GM23248 (cell line): ENCODE data around the gene HNF1B. TPM values are rescaled to one million over a fixed set of nuclear protein-coding genes. Genes with fewer than 3 reads are reported as not detected.

Source experiments
- DNase-seq: peaks from one replicate; pipeline ENCODE4 v3.0.0-alpha.2; 2015
- H2AFZ ChIP-seq: fragments of 200-600 bp; sonication (generic); 2 replicates; pipeline ENCODE4 v1.6.1; 2016; ENCODE audit warnings: antibody characterized with exemption
- H3F3A ChIP-seq: fragments of 200-600 bp; sonication (generic); 2 replicates; pipeline ENCODE4 v1.6.1; 2016; ENCODE audit warnings: mild to moderate bottlenecking, antibody characterized with exemption, mixed run types; ENCODE audit not compliant: insufficient read depth
- H3K27ac ChIP-seq: fragments of 200-600 bp; sonication (generic); 2 replicates; pipeline ENCODE4 v1.5.1; 2016; ENCODE audit warnings: mild to moderate bottlenecking
- H3K27me3 ChIP-seq: fragments of 200-600 bp; sonication (generic); replicated peaks from 2 replicates; pipeline ENCODE4 v1.6.1; 2016; ENCODE audit warnings: mild to moderate bottlenecking; ENCODE audit not compliant: insufficient read depth
- H3K36me3 ChIP-seq: fragments of 200-600 bp; sonication (generic); 2 replicates; pipeline ENCODE4 v1.6.1; 2016; ENCODE audit warnings: low read depth, mild to moderate bottlenecking
- H3K4me1 ChIP-seq: fragments of 200-600 bp; sonication (generic); 2 replicates; pipeline ENCODE4 v1.6.1; 2016; ENCODE audit warnings: mild to moderate bottlenecking; ENCODE audit not compliant: insufficient read depth
- H3K4me2 ChIP-seq: fragments of 200-600 bp; sonication (generic); one replicate; pipeline ENCODE4 v1.6.1; 2016; ENCODE audit warnings: mild to moderate bottlenecking; ENCODE audit not compliant: unreplicated experiment
- H3K4me3 ChIP-seq: fragments of 200-600 bp; sonication (generic); 2 replicates; pipeline ENCODE4 v1.5.1; 2016; ENCODE audit warnings: mild to moderate bottlenecking
- H3K79me2 ChIP-seq: fragments of 200-600 bp; sonication (generic); 2 replicates; pipeline ENCODE4 v1.6.1; 2016; ENCODE audit warnings: mild to moderate bottlenecking; ENCODE audit not compliant: insufficient read depth
- H3K9ac ChIP-seq: fragments of 200-600 bp; sonication (generic); 2 replicates; pipeline ENCODE4 v1.6.1; 2016; ENCODE audit warnings: mild to moderate bottlenecking
- H3K9me2 ChIP-seq: fragments of 200-600 bp; sonication (generic); 2 replicates; pipeline ENCODE4 v1.6.1; 2016; ENCODE audit warnings: mixed run types, mild to moderate bottlenecking, moderate library complexity; ENCODE audit not compliant: insufficient read depth
- H3K9me3 ChIP-seq: fragments of 200-600 bp; sonication (generic); one replicate; pipeline ENCODE4 v1.6.1; 2017; ENCODE audit warnings: low read depth
- H4K20me1 ChIP-seq: fragments of 200-600 bp; sonication (generic); 2 replicates; pipeline ENCODE4 v1.6.0; 2016; ENCODE audit not compliant: insufficient read depth
- EZH2 ChIP-seq: fragments of 200-600 bp; sonication (generic); IDR thresholded peaks from 2 replicates; pipeline ENCODE4 v1.6.1; 2018; ENCODE audit warnings: antibody characterized with exemption, mild to moderate bottlenecking; ENCODE audit not compliant: insufficient read depth, poor library complexity, severe bottlenecking
- EZH2phosphoT487 ChIP-seq: fragments of 200-600 bp; sonication (generic); IDR thresholded peaks from 2 replicates; pipeline ENCODE4 v1.6.1; 2018; ENCODE audit warnings: antibody characterized with exemption, moderate library complexity, mild to moderate bottlenecking, low read depth; ENCODE audit not compliant: insufficient read depth
- WGBS, 2 experiments: methylation state at CpG; one replicate each; pipeline ENCODE4 v1.1.6; 2015 to 2017; ENCODE audit warnings: low lambda C conversion rate in 2 of 2, low coverage in 1 of 2; ENCODE audit errors: missing lambda C conversion rate in 2 of 2; 5-methylcytosine and 5-hydroxymethylcytosine counted together
- in situ Hi-C: fragments of 300-500 bp; cut with MboI; formaldehyde crosslinking; loops from 2 replicates; pipeline ENCODE4 v1.15.0; 2020
- polyA plus RNA-seq: library from polyadenylated mRNA; unstranded; fragments of >200 nt; fragmentation: Nextera tagmentation; extraction: Ambion mirVana; gene quantifications from 2 replicates; pipeline ENCODE4 v1.2.1, GENCODE V29; 2016
- total RNA-seq: library from RNA; depleted of rRNA; stranded (reverse); fragments of >200 nt; shearing (Covaris generic); gene quantifications from 2 replicates; pipeline ENCODE4 v1.2.3, GENCODE V29; 2014

The HNF1B gene
- total and polyA plus RNA-seq, 2 experiments from 2014 or later: not detected

DNA sequence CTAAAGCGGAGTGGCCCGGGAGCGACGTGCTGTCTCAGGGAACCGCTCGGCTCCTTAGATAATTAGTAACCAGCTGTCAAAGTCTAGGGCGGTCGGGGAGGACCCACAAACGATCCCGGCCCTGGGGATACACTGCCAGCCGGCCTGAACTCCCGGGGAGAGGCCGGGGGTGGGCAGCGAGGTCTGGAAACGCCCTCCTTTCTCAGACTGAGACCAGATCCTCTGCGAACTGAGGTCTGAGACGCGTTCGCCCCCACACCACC, 1.3 kb downstream of the HNF1B start:
- DNase-seq: no peak
- TF ChIP-seq EZH2phosphoT487 (no peak), EZH2 (peak; percentile 32)
- H3K4me1 ChIP-seq: no peaks in the 10 kb centered on the region
- H3K4me2 ChIP-seq: no peak overlapping the region
- no peak overlapping the region for H3K4me3 ChIP-seq
- H3K9ac ChIP-seq: no peak overlapping the region
- peaks cover 90% of the 10 kb centered on the region for H3K27me3 ChIP-seq
- no peaks in the 10 kb centered on the region for H3K79me2 ChIP-seq
- H3K27ac ChIP-seq: no peak overlapping the region
- H4K20me1 ChIP-seq: no peaks in the 10 kb centered on the region
- H3K9me3 ChIP-seq: no peaks in the 10 kb centered on the region
- H3F3A ChIP-seq: no peaks in the 10 kb centered on the region
- H3K9me2 ChIP-seq: no peaks in the 10 kb centered on the region
- in situ Hi-C loops: no loop called here
- 0 out of 2 replicates have a peak overlapping the region, but pooled peaks have one; percentile 5 for H2AFZ ChIP-seq
- 4 to 6% methylated on average over 17 to 18 of the region's 19 CpGs for WGBS, 2 experiments
- no peaks in the 10 kb centered on the region for H3K36me3 ChIP-seq

DNA sequence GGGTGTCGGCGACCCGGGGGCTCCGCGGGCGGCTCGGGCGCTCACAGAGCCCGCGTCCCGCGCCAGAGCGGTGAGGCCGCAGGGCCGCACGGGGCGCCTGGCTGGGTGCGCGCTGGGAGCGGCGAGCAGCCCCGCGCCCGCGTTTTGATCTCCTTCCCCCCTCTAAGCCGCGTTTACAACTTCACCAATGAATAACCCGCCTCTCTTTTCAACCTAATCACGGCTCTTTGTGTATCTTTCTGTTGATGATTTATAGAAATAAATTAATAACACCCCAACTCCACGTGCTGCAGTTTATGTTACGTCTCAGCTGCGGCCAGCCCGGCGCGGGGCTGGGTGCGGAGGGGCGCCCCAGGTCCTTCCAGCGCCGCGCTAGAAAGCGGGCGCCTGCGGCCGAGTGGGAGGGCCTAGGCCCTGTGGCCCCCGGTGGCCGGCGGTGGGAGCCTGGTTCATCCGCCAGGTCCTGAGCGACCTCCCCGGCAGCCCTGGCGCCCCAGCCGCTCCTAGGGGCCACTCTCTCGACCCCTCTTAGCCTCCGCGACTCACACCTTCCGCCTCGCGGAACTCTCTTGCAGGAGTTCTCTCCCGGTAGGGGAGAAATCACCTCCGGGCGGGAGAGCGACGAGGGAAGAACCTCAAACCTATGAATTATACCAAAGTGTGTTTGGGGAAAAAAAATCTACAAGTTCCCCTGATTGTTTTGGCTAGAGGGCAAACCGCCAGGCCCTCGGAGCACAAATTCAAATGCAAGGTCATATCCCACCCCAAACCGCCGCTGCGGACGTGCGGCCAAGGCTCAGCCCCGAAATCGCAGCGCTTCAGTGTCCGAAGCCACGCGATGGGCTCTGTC, 1.9 kb downstream of the HNF1B start:
- DNase-seq: peak; percentile 29
- Histone ChIP-seq H2AFZ (0 out of 2 replicates have a peak overlapping the region, but pooled peaks have one; percentile 5), H3K27ac (no peak overlapping the region), H3F3A (no peaks in the 10 kb centered on the region), H3K4me3 (no peak overlapping the region), H3K27me3 (peaks cover 94% of the 10 kb centered on the region), H3K4me1 (no peaks in the 10 kb centered on the region), H3K9ac (no peak overlapping the region), H4K20me1 (no peaks in the 10 kb centered on the region), H3K36me3 (no peaks in the 10 kb centered on the region), H3K4me2 (no peak overlapping the region), H3K9me3 (no peaks in the 10 kb centered on the region), H3K79me2 (no peaks in the 10 kb centered on the region), H3K9me2 (no peaks in the 10 kb centered on the region)
- 7 to 9% methylated on average over 71 to 72 of the region's 76 CpGs for WGBS, 2 experiments
- in situ Hi-C loops: no loop called here
- TF ChIP-seq EZH2phosphoT487: peak; percentile 93; the same call in 1 of the 2 replicates
- TF ChIP-seq EZH2: peak; percentile 90

DNA sequence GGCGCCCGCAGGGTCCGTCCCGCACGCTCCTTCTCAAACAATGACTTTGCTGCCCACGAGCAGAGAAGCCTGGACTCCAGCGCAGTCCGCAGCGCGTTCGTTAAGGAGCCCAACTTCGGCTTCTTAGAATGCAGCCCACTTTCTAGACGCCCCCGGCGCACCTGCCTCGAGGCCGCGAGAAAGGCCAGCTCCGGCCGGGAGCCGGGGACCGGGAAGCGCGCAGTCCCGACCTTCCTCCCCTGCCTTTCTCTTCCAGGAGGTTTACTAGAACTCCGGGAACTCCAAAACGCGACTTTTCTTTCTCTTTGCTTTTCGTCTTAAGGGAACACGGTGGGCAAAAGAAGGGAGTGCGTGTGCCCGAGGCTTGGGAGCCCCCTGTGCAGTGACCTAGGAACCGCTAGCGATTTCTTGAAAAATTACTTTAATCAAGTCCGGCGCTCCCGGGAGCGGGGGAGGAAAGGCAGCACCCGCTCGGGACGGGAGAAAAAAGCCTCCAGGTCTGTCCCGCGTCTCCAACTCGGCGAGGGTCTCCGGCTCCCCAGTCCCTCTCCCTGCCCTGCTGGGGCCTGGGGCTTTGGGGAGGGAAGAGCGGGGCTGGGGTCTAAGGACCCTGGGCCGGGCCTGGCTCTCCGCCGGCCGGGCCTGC, 2.6 kb downstream of the HNF1B start:
- Histone ChIP-seq H4K20me1 (no peaks in the 10 kb centered on the region), H3K9ac (no peak overlapping the region), H3K9me2 (no peaks in the 10 kb centered on the region), H3K79me2 (no peaks in the 10 kb centered on the region), H3K4me3 (peak overlapping the region; percentile 60), H3K4me1 (no peaks in the 10 kb centered on the region), H3K36me3 (no peaks in the 10 kb centered on the region), H3K4me2 (peak overlapping the region; percentile 68), H3F3A (no peaks in the 10 kb centered on the region), H2AFZ (peak overlapping the region; percentile 55; the same call in 1 of the 2 replicates), H3K27me3 (peaks cover 89% of the 10 kb centered on the region), H3K9me3 (no peaks in the 10 kb centered on the region), H3K27ac (no peak overlapping the region)
- in situ Hi-C loops: no loop called here
- WGBS, 2 experiments: 5 to 6% methylated on average over 42 to 49 of the region's 51 CpGs
- TF ChIP-seq EZH2phosphoT487: peak; percentile 81; the same call in 1 of the 2 replicates
- TF ChIP-seq EZH2: peak; percentile 97
- peak; percentile 40 for DNase-seq

DNA sequence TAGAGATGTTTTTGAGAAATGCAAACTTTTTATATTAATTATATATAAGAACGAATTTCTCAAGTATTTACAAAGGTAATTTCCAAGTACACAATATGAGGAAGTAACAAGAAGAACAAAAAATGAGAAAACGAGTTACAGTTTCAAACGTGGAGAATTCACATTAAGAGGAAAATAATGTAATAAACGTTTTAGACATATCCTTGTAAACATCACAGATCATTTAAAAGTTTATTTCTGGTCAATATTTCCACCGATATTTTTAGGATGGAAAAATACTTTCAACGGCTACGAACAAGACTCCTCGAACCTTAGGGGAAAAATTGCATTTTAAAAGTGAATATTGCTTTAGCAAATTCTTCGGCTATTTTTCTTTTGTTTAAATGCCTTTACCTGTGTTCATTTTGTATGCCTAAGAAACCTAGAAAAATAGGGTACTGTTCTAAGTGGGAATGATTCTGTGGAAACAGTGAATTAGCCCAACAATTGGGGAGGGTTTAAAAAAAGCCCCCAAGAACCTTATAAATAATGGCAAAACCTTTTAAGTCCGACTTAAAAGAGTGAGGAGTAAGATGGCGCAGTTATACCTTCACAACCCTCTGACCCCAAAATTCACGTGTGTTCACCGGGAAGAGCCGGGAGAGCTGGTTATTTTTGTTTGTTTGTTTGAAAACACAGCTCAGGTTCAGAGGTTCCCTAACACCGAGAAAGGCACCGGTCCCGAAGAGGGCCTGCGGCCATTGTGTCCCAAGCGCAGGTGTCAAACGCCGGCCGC, 3.3 kb downstream of the HNF1B start:
- Histone ChIP-seq H3K9me3 (no peaks in the 10 kb centered on the region), H3K79me2 (no peaks in the 10 kb centered on the region), H3K9me2 (no peaks in the 10 kb centered on the region), H3K4me1 (no peaks in the 10 kb centered on the region), H3K4me2 (no peak overlapping the region), H4K20me1 (no peaks in the 10 kb centered on the region), H3K27ac (no peak overlapping the region), H3K27me3 (peaks cover 90% of the 10 kb centered on the region), H2AFZ (0 out of 2 replicates have a peak overlapping the region, but pooled peaks have one; percentile 55), H3F3A (no peaks in the 10 kb centered on the region), H3K36me3 (no peaks in the 10 kb centered on the region), H3K9ac (no peak overlapping the region), H3K4me3 (no peak overlapping the region)
- 15 to 17% methylated on average over 22 of the region's 22 CpGs for WGBS, 2 experiments
- in situ Hi-C loops: no loop called here
- no peak for DNase-seq
- peak; percentile 84 for TF ChIP-seq EZH2phosphoT487
- TF ChIP-seq EZH2: no peak
